H1 (cell line): ENCODE measurements around the gene KRTAP10-3. TPM values are rescaled to one million over a fixed set of nuclear protein-coding genes. Genes with fewer than 3 reads are reported as not detected.
A peak's percentile ranks its signal among the peaks of the same experiment; 100 is the strongest.

Experiments
- CTCF ChIA-PET: fragments of 300-600 bp; sonication (Branson Sonifier 250); formaldehyde crosslinking; loops from one replicate; lab custom pipeline; 2021; ENCODE audit not compliant: partially characterized antibody; lab: Charles Lee
- POLR2A ChIA-PET: fragments of 300-600 bp; sonication (Branson Sonifier 250); formaldehyde crosslinking; loops from one replicate; lab custom pipeline; 2021; ENCODE audit warnings: inconsistent platforms; ENCODE audit not compliant: partially characterized antibody; lab: Charles Lee
- DNase-seq, 2 experiments: peaks; one replicate each; pipeline versions ENCODE4 v3.0.0 to v3.0.0-alpha.2; 2010 to 2022; ENCODE audit warnings: low spot score in 2 of 2, low read depth in 1 of 2, mixed read lengths in 1 of 2
- FAIRE-seq: peaks from 2 replicates; lab custom pipeline; 2011; peaks lifted over from hg19 to GRCh38; lab: Jason Lieb, UNC
- H2AFZ ChIP-seq: 2 replicates; pipeline ENCODE4 v1.8.1; 2012; ENCODE audit warnings: low read length, inconsistent platforms
- H2AK5ac ChIP-seq: 2 replicates; pipeline ENCODE4 v1.6.1; 2013; ENCODE audit warnings: low read depth, low read length
- H2BK120ac ChIP-seq: replicated peaks from 2 replicates; pipeline ENCODE3; 2013; ENCODE audit warnings: low read depth, low read length, inconsistent platforms
- H2BK12ac ChIP-seq: 2 replicates; pipeline ENCODE4 v1.6.1; 2013; ENCODE audit warnings: low read depth, low read length
- H2BK15ac ChIP-seq: 2 replicates; pipeline ENCODE4 v1.6.1; 2013; ENCODE audit warnings: low read length
- H2BK20ac ChIP-seq: 2 replicates; pipeline ENCODE4 v1.6.1; 2013; ENCODE audit warnings: low read length
- H2BK5ac ChIP-seq: 2 replicates; pipeline ENCODE4 v1.6.1; 2013; ENCODE audit warnings: low read depth, low read length
- H3K14ac ChIP-seq: 2 replicates; pipeline ENCODE4 v1.6.1; 2013; ENCODE audit warnings: inconsistent platforms; ENCODE audit not compliant: insufficient read length
- H3K18ac ChIP-seq: 2 replicates; pipeline ENCODE4 v1.6.1; 2013; ENCODE audit warnings: low read length; ENCODE audit errors: extremely low read depth
- H3K23ac ChIP-seq: 2 replicates; pipeline ENCODE4 v1.6.1; 2013; ENCODE audit warnings: inconsistent platforms; ENCODE audit not compliant: insufficient read length
- H3K23me2 ChIP-seq: 2 replicates; pipeline ENCODE4 v1.6.1; 2013; ENCODE audit warnings: low read depth, low read length
- H3K27ac ChIP-seq: 2 replicates; pipeline ENCODE4 v1.6.1; 2011; ENCODE audit warnings: low read depth, low read length, inconsistent platforms
- H3K27me3 ChIP-seq, 4 experiments: replicated peaks in 1 of 4; 1 replicate in 1 of 4; 2 replicates in 3 of 4; pipeline versions ENCODE4 v1.6.1 to v1.8.1; 2011 to 2013; ENCODE audit warnings: low read length in 3 of 4, mild to moderate bottlenecking in 3 of 4, inconsistent platforms in 2 of 4, mixed read lengths in 2 of 4, moderate library complexity in 1 of 4; ENCODE audit not compliant: control insufficient read depth in 3 of 4, insufficient read depth in 3 of 4; ENCODE audit errors: extremely low read depth in 1 of 4
- H3K36me3 ChIP-seq, 4 experiments: 2 replicates each; pipeline versions ENCODE4 v1.6.1 to v1.8.1; 2011 to 2013; ENCODE audit warnings: mild to moderate bottlenecking in 4 of 4, low read length in 3 of 4, moderate library complexity in 2 of 4, control low read depth in 1 of 4, inconsistent platforms in 1 of 4; ENCODE audit not compliant: insufficient read depth in 4 of 4, control insufficient read depth in 2 of 4
- H3K4ac ChIP-seq: replicated peaks from 2 replicates; pipeline ENCODE3; 2013; ENCODE audit warnings: low read length, low read depth, mixed read lengths, inconsistent platforms; ENCODE audit not compliant: insufficient read length
- H3K4me1 ChIP-seq, 4 experiments: replicated peaks in 1 of 4; 1 replicate in 1 of 4; 2 replicates in 3 of 4; pipeline versions ENCODE4 v1.6.1 to v1.8.1; 2011 to 2013; ENCODE audit warnings: low read length in 3 of 4, inconsistent platforms in 2 of 4, mixed read lengths in 1 of 4; ENCODE audit not compliant: insufficient read depth in 4 of 4, control insufficient read depth in 3 of 4
- H3K4me2 ChIP-seq, 2 experiments: 2 replicates each; pipeline versions ENCODE4 v1.6.1 to v1.8.1; 2011 to 2013; ENCODE audit warnings: low read depth in 2 of 2, low read length in 2 of 2, control low read depth in 1 of 2, inconsistent platforms in 1 of 2, mild to moderate bottlenecking in 1 of 2; ENCODE audit not compliant: insufficient read depth in 1 of 2
- H3K4me3 ChIP-seq, 4 experiments: fragments of 200-600, 300-600 bp in 1 of 4; sonication (generic), shearing (Covaris generic), sonication (Bioruptor Twin) in 1 of 4; 2 replicates each; pipeline versions ENCODE4 v1.5.1 to v1.8.1; 2011 to 2016; ENCODE audit warnings: low read length in 4 of 4, low read depth in 3 of 4, control low read depth in 2 of 4, inconsistent platforms in 2 of 4, mild to moderate bottlenecking in 2 of 4, mixed read lengths in 1 of 4, moderate library complexity in 1 of 4; ENCODE audit not compliant: insufficient read depth in 2 of 4; ENCODE audit errors: extremely low read depth in 1 of 4
- H3K56ac ChIP-seq: replicated peaks from 2 replicates; pipeline ENCODE3; 2013; ENCODE audit warnings: low read depth, mild to moderate bottlenecking, mixed read lengths, low read length, inconsistent platforms; ENCODE audit not compliant: insufficient read length
- H3K79me1 ChIP-seq: 2 replicates; pipeline ENCODE4 v1.6.1; 2013; ENCODE audit warnings: low read depth, low read length, control low read depth
- H3K79me2 ChIP-seq, 2 experiments: 2 replicates each; pipeline versions ENCODE4 v1.6.1 to v1.8.1; 2012 to 2013; ENCODE audit warnings: low read length in 2 of 2, mild to moderate bottlenecking in 2 of 2, inconsistent platforms in 1 of 2; ENCODE audit not compliant: insufficient read depth in 2 of 2, control insufficient read depth in 1 of 2
- H3K9ac ChIP-seq, 4 experiments: replicated peaks in 1 of 4; 1 replicate in 1 of 4; 2 replicates in 3 of 4; pipeline versions ENCODE4 v1.6.1 to v1.8.1; 2011 to 2013; ENCODE audit warnings: low read depth in 3 of 4, low read length in 3 of 4, control low read depth in 2 of 4, mild to moderate bottlenecking in 2 of 4, moderate library complexity in 2 of 4, inconsistent platforms in 1 of 4; ENCODE audit errors: extremely low read depth in 1 of 4
- H3K9me3 ChIP-seq, 2 experiments: 2 replicates each; pipeline versions ENCODE4 v1.6.1 to v1.8.1; 2012 to 2013; ENCODE audit warnings: mild to moderate bottlenecking in 2 of 2, moderate library complexity in 2 of 2, control low read depth in 1 of 2, inconsistent platforms in 1 of 2, low read depth in 1 of 2, low read length in 1 of 2, mixed read lengths in 1 of 2; ENCODE audit not compliant: insufficient read depth in 2 of 2
- H4K20me1 ChIP-seq, 2 experiments: replicated peaks in 1 of 2; 2 replicates each; pipeline versions ENCODE3 to v1.8.1; 2011 to 2013; ENCODE audit warnings: inconsistent platforms in 2 of 2, low read length in 2 of 2, mild to moderate bottlenecking in 1 of 2; ENCODE audit not compliant: insufficient read depth in 2 of 2, control insufficient read depth in 1 of 2
- H4K5ac ChIP-seq: 2 replicates; pipeline ENCODE4 v1.6.1; 2013; ENCODE audit warnings: low read length, low read depth, mixed read lengths, inconsistent platforms; ENCODE audit not compliant: insufficient read length
- H4K8ac ChIP-seq: 2 replicates; pipeline ENCODE4 v1.8.0; 2013; ENCODE audit warnings: mild to moderate bottlenecking, moderate library complexity, low read length, inconsistent platforms; ENCODE audit not compliant: insufficient read depth; ENCODE audit errors: extremely low read depth
- H4K91ac ChIP-seq: replicated peaks from 2 replicates; pipeline ENCODE3; 2013; ENCODE audit warnings: low read length, mixed read lengths, inconsistent platforms; ENCODE audit not compliant: insufficient read length
- CHD1 ChIP-seq: IDR thresholded peaks from 2 replicates; pipeline ENCODE4 v1.6.1; 2012; ENCODE audit warnings: low read depth, low read length, improper control_type of control experiment
- CREB1 ChIP-seq: IDR thresholded peaks from 2 replicates; pipeline ENCODE4 v1.6.1; 2012; ENCODE audit warnings: inconsistent platforms
- GTF2F1 ChIP-seq: IDR thresholded peaks from 2 replicates; pipeline ENCODE4 v1.6.1; 2012; ENCODE audit warnings: low read depth, low read length, improper control_type of control experiment, borderline replicate concordance
- JUND ChIP-seq: IDR thresholded peaks from 2 replicates; pipeline ENCODE4 v1.6.1; 2011; ENCODE audit warnings: mild to moderate bottlenecking, improper control_type of control experiment, low read length
- KDM4A ChIP-seq: IDR thresholded peaks from one replicate; pipeline ENCODE4 v1.7.1; 2012; ENCODE audit warnings: low read depth, mild to moderate bottlenecking, moderate library complexity, low read length, inconsistent platforms; ENCODE audit not compliant: severe bottlenecking
- POLR2AphosphoS5 ChIP-seq: IDR thresholded peaks from 2 replicates; pipeline ENCODE4 v1.6.1; 2011; ENCODE audit warnings: low read depth, low read length
- SP4 ChIP-seq: IDR thresholded peaks from 2 replicates; pipeline ENCODE4 v1.6.1; 2012; ENCODE audit warnings: low read length, inconsistent platforms
- TAF7 ChIP-seq: optimal IDR thresholded peaks from 2 replicates; pipeline ENCODE3; 2011; ENCODE audit warnings: low read depth, mild to moderate bottlenecking, inconsistent platforms, low read length, moderate library complexity, borderline replicate concordance
- TCF12 ChIP-seq: IDR thresholded peaks from 2 replicates; pipeline ENCODE4 v1.6.1; 2011; ENCODE audit warnings: low read depth, mild to moderate bottlenecking, low read length
- WGBS, 2 experiments: shearing (Covaris generic) in 1 of 2; methylation state at CpG; one replicate each; pipeline versions ENCODE4 v1.1.6 to v1.1.7; 2013 to 2015; ENCODE audit warnings: low lambda C conversion rate in 2 of 2, mixed read lengths in 2 of 2, inconsistent platforms in 1 of 2, low coverage in 1 of 2, missing lambda C conversion rate in 1 of 2; ENCODE audit not compliant: insufficient replicate concordance in 2 of 2, insufficient coverage in 1 of 2, insufficient read length in 1 of 2; ENCODE audit errors: extremely low coverage in 1 of 2, missing lambda C conversion rate in 1 of 2; 5-methylcytosine and 5-hydroxymethylcytosine counted together
- polyA plus RNA-seq, 7 experiments: library from polyadenylated mRNA; depleted of rRNA in 3 of 7; stranded (reverse) in 5 of 7; unstranded in 2 of 7; fragments of >200 nt in 5 of 7; fragments of 200-250 nt in 2 of 7; gene quantifications; 1 replicate in 5 of 7; 2 replicates in 1 of 7; 4 replicates in 1 of 7; pipeline versions ENCODE4 v1.2.1 to v1.2.3, GENCODE V29; 2011 to 2013; ENCODE audit warnings: missing spikeins in 2 of 7, mixed read lengths in 2 of 7
- total RNA-seq: library from RNA; stranded (reverse); fragmentation: NEBNext Ultra II Directional; extraction: Animal tissue kit (Norgen Biotek cat#: 25700); gene quantifications from 2 replicates; pipeline ENCODE4 v1.2.1, GENCODE V29; 2021

Gene KRTAP10-3
- total and polyA plus RNA-seq, 2 of the 8 experiments (the other 6 are each of a cell fraction or from before 2014, with no cell fraction given), result not detected

GRCh38 chr21:44595524-44595923 lies 36.9 kb upstream of the KRTAP10-3 start:
- Histone ChIP-seq H3K4me3 (no peak overlapping the region), H2BK12ac (0 out of 2 replicates have a peak overlapping the region, but pooled peaks have one; percentile 96), H3K27ac (no peak overlapping the region), H3K79me1 (no peaks in the 10 kb centered on the region), H3K23me2 (0 out of 2 replicates have a peak, but pooled peaks cover 4% of the 10 kb centered on the region), H3K4me1 (peaks cover 2 to 20% (median 10%) of the 10 kb centered on the region in 4 experiments), H3K4ac (peak overlapping the region; percentile 96), H4K20me1 (no peaks in the 10 kb centered on the region), H4K8ac (no peak overlapping the region), H2BK20ac (peak overlapping the region; percentile 94), H4K5ac (peak overlapping the region; percentile 12), H3K56ac (no peak overlapping the region), H2AK5ac (peak overlapping the region; percentile 75; the same call in 1 of the 2 replicates), H3K9ac (no peak overlapping the region), H2BK5ac (peak overlapping the region; percentile 72; the same call in 1 of the 2 replicates), H3K23ac (no peak overlapping the region), H2BK120ac (peak overlapping the region; percentile 96), H3K79me2 (no peaks in the 10 kb centered on the region), H3K14ac (no peak overlapping the region), H3K4me2 (no peak overlapping the region), H3K9me3 (no peaks in the 10 kb centered on the region), H3K27me3 (no peaks in the 10 kb centered on the region), H3K18ac (no peak overlapping the region), H2AFZ (no peak overlapping the region), H2BK15ac (0 out of 2 replicates have a peak overlapping the region, but pooled peaks have one; percentile 5), H4K91ac (peak overlapping the region; percentile 88), H3K36me3 (no peaks in the 10 kb centered on the region)
- POLR2A ChIA-PET, result interaction anchor here (0.8 kb wide), 1 partner anchor 78 kb away, joined by 3 read pairs; no protein-coding TSS in a partner anchor
- FAIRE-seq, result no peak
- 89% methylated on average over 6 of the region's 6 CpGs; no CpG with 5 or more reads in 1 of the 2 experiments for WGBS, 2 experiments
- peak in 1 of 2 experiments; percentile 37 for DNase-seq
- TF ChIP-seq TCF12, result no peak
- TF ChIP-seq GTF2F1, result no peak
- TF ChIP-seq POLR2AphosphoS5, result no peak
- TF ChIP-seq CHD1, result no peak
- TF ChIP-seq TAF7, result no peak
- no peak for TF ChIP-seq CREB1
- TF ChIP-seq JUND, result no peak
- no peak for TF ChIP-seq KDM4A
- TF ChIP-seq SP4, result no peak
- CTCF ChIA-PET, result interaction anchor here (0.8 to 1.4 kb wide), 4 partner anchors 15 to 198 kb away, joined by 3 to 5 read pairs (median 4); partner anchors contain the start of gene KRTAP10-5
